ENCODE measurements around the gene ANKS1B.

ANKS1B gene

DNA sequence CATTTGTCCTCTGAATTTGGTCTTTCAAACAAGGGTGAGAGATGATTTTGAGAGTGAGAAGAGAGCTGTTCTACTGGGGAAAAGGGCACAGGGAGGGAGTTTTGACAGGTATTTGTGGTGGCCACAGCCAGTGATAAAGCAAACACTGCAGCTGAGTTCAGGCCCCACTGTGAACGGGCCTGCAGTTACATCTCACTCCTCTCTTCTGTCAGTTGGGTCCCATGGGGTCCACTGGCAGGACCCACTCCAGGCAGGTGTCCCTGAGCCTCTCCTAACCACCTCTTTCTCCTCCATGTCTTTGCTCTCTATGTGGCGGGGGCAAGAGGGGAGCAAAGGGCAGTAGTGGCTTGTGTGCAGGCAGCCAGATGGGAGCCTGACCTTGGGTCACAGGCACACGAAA is 1044.8 kb downstream of the ANKS1B start:
- DNase-seq (ENCODE audit: low spot score) = no peak

DNA sequence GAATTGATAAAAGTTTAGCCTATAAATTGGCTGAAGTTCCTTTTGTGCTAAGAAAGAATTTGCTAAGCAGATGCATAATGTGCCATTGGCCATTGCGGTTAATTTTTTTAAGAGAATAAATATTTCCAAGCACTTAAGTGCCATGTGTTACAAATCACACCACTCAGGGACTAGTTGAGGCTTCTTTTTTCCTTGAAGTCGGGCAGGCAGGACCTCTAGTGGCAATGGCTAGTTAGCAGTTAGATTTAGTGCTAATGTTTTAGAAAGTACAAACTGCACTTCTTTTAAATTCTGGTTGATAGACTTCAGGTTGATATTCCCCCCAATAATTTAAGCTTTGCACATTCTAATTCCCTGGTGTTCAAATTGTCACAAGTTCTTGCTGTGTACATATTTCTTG is 1045.4 kb downstream of the ANKS1B start:
- peak; percentile 37 for DNase-seq (ENCODE audit: low spot score)

DNA sequence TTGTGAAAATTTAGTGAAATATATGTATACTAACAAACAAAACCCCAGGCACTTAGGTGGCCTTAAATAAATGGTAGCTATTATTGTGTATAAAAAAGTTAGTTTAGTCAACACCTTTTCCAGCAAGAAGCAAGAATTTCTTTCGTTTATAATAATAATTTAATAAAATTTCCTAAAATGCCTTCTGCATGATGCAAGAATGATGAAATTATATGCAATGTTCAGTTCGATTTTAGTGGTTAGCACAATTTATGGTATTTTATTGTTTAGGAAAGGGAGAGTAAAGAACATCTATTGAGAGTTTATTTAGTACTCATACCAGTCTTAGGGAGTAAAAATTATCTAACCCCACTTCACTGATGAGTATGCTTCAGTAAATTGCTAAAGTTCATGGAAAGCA is 1048.9 kb downstream of the ANKS1B start:
- no peak for DNase-seq (ENCODE audit: low spot score)

DNA sequence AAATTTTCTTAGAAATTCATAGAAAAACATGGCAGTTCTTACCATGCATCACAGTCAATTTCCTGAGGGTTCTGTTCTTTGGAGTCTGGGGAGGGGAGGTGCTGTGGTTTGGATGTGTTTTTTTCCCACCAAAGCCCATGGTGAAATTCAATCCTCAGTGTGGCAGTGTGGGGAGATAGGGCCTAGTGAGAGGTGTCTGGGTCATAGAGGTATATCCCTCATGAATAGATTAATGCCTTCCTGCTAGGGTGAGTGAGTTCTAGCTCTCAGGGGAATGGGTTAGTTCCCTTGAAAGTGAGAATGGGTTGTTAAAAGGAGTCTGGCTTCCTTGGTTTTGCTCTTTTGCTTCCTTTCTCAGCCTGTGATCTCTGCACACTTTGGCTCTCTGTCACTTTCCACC is 1061.9 kb downstream of the ANKS1B start:
- DNase-seq (ENCODE audit: low spot score) = no peak

DNA sequence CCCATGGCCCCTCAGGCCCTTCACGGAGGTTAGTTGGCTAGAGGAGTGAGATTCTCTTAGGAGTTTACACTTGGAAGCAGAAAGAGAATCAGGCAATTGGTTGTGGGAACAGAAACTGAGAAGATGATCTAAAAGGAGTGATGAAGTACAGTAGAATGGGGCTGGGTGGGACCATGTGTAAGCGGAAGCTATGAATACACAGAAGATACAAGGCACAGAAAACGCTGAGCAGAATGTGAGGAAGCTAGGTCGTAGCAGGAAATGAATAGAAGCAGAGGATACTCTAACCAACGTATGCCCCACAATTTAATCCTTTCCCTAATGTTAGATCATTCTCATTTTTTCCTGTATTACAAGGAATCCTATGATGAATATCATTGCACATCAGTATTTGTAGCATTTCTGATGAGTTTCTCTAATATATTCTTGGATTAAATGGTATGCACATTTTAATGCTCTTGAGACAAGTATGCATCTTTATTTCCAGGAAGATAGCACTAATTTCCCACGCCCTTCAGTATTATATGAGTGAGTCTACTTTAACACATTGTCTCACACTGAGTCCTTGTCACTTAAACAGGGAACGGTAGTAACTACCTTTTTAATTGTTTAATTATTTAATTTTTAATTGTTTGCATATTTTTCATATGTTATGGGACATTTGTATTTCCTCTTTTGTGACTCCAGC is 1066.4 kb downstream of the ANKS1B start:
- no peak for DNase-seq (ENCODE audit: low spot score)

DNA sequence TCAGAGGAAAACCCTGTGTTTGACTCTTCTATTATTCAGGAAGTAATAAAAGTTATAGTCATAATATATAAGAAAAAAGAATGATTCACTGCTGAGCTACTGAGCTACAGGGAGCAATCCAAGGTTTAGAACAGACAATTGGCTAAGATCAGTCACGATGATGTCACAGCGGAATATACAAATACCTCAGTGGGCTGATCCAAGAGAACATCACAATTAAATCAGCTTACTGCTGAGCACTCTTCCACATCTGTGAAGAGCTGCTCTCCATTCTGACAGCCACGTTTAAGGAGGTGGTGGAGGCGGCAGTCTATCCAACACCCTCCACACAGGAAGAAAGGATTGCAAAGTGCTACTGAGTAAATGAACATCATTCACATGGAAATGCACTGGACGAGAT is 1068.6 kb downstream of the ANKS1B start:
- no peak for DNase-seq (ENCODE audit: low spot score)

DNA sequence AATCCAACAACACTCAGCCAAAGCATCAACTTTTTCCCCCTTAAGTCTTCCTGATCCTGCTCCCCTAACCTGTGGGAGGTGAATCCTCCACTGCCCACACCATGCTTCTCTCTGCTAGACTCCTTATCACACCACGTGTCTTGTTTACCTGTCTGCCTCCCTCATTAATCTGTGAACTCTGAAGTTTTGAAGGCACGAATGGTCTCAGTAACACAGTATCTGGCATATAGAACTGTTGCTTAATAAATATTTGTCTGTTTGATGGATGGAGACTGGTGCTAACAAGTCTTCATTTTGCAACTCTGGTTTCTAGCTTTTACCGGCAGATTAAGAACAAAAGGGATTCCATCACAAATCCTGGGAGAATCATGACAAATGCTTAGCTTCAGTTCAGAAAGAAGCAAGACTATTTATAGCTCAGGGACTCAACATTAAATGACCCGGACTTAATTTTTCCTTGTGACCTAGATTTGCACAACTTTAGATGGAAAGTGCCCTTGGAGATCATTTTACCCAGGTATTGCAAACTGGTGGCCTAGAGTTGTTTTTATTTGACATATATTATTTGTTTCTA is 1072.2 kb downstream of the ANKS1B start:
- no peak for DNase-seq (ENCODE audit: low spot score)

DNA sequence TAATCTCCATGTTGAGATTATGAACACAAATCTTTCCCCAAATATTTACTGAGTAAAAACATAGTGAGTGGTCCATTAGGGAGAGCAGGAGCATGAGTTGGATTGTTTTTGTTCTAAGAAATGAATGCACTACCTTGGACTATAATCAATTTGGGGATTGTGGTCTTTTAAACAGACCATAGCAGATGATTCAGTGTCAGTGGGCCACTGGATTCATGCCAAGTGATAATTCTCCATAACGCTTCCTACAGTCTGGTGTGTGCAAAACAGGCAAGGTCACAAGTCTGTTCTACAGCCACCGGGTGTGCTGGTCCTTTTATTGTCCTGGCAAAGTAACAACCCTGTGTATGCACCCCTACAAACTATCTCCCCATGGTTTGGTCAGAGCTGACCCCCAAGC is 1073.3 kb downstream of the ANKS1B start:
- DNase-seq (ENCODE audit: low spot score) = no peak

DNA sequence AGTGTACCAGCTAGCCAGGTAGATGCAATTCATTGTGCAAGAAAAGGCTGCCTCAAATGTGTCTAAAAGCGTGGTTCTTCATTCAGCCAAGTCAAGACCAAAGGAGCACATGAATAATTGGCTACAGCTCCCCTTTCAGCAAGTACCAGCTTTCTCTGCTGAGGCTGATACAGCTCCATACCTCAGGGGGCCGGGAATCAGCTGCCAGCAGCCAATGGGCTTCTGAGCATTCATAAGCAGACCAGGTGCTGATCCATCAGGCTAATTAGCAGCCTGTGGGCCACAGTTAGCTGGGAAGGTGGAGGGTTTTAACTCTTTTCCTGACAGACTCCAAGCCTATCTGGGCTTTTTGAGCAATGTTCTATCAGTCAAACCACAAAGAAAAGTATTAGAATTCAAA is 1075.0 kb downstream of the ANKS1B start:
- no peak for DNase-seq (ENCODE audit: low spot score)

DNA sequence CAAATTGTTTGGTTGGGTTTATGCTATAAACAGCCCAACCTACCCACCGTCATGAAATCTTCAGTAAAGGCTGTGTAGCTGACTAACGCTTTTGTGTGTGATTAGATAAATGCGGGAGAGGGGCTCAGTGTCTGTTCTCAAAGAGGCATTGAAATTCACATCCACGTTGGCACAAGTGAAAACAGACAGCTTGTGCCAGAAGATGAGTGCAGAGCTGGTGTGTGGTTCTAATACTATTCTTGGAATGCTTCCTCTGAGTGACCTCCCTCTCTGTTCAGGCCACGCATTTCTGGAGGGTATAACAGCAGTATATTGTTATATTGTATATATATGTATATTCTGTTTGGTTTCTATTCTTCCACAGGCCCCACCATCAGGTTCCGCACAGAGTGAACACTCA is 1075.9 kb downstream of the ANKS1B start:
- no peak for DNase-seq (ENCODE audit: low spot score)

DNA sequence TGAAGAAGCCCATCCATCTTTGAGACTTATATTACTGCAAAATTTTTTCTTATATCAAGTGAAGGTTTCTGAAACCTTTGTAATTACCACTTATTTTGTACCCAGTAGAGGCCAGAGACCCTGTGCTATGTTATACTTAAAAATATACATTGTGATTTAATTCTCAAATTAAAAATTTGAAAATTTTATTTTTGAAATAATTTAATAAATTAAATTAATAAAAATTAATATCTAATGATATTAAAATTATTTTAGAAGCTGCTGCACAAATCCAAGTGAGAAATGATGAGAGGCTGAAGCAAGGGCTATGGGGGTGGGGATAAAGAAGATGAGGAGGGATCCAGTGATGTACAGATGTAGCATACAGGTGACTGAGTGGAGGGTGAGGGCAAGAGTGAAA is 1080.9 kb downstream of the ANKS1B start:
- DNase-seq (ENCODE audit: low spot score) = no peak

DNA sequence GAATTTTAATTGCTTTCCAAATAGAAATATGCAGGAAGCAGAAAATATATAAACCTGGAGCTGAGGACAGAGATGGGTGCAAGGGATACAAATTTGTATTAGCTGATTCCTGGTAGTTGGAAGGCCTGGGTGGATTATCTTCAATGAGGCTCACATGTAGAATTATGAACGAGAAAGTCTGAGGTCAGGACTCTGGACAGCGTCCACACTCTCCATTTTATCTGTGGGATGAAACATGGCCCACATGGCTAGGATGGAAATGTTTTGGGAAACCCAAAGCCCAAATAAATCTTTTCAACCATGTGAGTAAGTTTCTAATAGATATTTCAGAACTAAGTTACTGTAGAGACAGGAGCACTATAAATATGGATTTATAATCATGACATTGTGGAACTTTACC is 1083.5 kb downstream of the ANKS1B start:
- no peak for DNase-seq (ENCODE audit: low spot score)

DNA sequence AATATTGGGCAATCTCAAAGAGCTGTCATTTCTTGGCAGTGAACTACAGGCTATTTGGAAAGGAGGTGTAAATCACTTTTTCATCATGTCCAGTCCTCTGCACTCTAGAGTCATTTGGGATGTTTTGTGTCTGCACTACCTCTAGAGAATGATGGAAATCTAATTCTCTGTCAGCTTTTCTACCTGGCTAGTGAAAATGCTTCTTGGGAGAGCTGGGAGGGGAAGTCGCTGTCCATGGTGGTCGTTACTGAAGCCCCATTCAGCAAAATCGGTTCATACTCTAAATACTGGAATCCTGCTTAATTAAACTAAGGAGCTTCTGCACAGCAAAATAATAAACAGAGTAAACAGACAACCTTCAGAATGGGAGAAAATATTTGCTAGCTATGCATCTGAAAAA is 1087.8 kb downstream of the ANKS1B start:
- no peak for DNase-seq (ENCODE audit: low spot score)

DNA sequence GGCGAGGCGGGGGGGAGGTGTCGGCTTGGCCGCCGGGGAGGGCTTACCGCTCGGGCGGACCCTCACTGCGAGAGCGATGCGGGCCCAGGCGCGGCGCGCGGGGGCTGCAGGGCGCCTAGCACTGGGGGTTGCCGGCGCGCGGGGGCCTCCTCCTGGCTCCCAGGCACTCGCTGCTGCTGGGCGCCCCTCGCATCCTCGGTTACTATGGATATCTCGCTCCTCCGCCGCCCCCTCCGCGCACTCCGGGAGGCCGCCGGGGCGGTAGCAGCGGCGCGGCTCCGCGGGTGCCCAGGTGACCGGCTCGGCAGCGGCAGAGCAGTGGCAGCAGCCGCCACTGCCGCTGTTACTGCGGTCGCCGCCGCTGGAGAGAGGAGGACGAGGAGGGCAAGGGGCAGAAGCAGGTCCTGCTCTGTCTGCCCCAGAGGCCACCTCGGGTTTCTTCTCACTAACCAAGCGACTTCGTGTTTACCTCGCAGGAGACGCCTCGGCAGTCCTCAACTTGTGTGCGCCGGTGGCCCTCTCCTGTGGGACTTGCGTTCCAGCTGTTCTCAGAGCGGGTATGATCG is 1089.6 kb downstream of the ANKS1B start:
- no peak for DNase-seq (ENCODE audit: low spot score)

DNA sequence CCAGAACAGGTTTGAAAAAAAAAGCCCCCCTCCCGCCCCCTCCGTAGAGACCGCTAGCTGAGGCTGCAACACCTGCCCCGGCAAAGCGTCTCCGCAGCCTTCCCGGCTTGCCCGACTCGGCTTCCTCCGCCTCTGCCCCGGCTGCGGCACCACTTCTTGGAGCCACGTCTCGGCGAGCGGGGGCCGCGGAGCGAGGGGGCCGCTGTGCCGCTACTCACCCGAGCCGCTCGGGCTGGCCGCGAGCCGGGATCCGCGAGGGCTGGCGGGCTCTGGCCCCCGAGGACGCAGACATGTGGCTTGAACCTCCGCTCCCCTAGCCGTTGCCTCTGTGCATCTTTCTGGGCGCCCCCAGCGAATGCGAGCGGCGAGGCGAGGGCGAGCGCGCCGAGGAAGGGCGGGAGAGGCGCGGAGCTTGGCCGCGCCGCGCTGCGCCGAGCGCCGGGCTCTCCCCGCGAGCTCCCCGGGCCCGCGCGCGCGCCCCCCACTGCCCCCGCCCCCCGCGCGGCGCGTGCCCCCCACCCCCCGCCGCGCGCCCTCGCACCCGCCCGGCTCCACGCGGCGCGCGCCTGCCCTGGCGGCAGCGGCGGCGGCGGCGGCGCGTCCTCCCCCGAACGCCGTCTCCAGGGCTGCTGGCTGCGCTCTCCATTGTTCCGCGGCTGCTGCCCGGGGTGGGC is 1090.2 kb downstream of the ANKS1B start:
- DNase-seq (ENCODE audit: low spot score) = no peak

DNA sequence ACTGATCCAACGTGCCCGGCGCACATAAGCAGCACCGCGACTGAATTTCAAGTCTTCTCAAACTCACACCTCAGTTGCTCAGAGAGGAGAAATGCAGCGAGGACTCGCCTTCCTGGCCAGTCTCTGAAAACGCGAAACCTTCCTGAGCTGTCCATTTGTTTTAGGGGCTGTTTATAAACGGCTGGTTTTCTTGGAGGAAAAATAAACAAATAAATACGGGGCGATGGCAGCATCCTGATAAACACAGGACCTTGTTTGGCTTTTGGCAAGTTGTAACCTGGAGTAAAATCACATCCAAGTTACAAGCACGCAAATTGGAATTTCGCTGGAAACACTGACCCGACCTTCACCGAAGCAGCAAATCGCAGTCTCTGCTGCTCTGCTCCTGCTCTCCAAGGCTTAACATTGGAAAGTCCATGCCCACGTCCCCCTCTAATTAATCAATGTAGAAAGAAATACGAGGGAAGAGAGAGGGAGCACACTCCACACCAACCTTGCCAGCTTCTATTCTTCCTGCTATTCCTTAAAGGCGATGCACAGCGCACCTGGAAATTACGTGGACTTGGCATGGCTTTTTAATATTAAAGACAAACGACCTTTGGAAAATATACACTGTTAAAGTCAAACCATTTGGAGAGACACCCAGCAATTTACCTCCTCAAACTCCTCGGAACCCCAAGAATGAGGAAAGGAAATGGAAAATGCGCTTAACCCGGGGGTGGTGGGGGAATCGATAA is 1090.9 kb downstream of the ANKS1B start:
- no peak for DNase-seq (ENCODE audit: low spot score)

DNA sequence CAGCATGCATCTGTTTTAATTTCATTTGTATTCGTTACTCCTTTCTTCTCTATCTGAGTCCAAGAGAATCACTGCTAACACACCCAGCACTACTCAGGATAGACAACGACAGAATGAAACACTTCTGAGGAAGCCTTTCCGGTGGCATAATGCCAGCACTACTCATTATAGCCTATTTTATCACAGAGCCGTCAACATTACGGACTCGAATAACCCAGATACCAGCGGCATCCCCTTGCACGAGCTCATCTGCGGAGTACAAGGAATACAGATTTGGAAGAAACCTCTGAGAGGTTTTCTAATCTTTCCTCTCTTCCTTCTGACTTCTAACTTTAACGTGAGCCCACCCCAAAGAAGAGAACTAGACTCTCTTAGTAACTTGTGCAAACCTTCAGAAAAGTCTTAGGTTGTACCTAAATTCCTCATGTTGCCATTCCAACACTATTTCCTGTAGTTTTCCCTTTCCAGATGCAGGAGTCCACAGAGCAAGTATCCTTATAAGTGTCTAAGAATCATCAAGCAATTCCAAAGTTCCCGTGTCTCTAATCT is 1091.5 kb downstream of the ANKS1B start:
- DNase-seq (ENCODE audit: low spot score) = no peak

DNA sequence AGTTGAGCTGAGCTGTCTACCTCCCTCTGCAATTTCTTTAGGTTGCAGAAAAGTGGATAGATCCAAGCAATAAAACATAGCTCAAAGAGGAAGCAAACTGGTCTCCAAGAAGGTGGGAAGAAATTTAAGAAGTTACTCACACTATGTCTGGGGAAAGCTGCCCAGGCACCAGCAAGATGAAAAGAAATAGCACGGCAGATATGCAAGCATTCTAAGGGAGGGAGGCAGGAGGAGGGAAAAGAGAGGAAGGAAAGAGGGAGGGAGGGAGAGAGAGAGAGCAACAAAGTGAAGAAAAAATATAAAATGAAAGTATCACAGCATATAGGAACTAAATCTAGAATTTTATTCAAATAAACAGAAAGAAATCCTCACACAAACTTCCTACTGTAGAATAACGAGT is 1099.0 kb downstream of the ANKS1B start:
- DNase-seq (ENCODE audit: low spot score) = no peak

DNA sequence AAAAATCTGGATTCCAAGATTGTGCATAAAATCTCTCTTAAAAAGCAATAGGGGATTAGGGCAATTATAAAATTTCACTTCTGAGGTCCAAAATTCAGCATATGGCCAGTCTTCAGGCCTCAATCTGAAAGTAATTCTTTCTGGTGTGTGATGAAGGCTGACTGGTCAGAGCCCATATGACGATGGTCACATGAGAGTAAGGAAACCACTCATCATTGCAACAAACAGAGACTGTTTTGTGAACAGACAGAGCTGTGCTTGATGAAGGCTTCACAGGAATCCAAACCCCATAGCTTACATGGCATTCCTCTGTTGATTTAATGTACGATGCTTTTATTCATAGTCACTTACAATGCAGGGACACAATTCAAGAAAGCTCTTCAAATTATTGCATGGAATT is 1101.5 kb downstream of the ANKS1B start:
- DNase-seq (ENCODE audit: low spot score) = no peak

DNA sequence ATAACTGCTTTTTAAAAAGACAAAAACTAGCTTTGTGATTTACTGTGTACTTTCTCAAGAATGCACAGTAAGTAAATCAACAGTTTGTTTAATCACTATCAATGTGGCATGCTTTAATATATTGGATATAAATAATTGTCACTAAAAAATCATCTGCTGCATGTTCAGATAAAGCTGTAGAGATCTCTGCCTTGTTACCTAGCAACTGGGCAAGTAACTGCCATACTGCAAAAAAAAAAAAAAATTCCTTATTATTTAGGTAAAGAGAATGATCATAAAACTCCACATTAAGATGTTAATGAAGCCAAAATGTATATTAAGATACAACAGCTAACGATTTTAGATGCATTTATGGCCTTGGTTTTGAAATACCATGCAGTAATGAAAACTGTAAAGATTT is 1102.2 kb downstream of the ANKS1B start:
- no peak for DNase-seq (ENCODE audit: low spot score)

DNA sequence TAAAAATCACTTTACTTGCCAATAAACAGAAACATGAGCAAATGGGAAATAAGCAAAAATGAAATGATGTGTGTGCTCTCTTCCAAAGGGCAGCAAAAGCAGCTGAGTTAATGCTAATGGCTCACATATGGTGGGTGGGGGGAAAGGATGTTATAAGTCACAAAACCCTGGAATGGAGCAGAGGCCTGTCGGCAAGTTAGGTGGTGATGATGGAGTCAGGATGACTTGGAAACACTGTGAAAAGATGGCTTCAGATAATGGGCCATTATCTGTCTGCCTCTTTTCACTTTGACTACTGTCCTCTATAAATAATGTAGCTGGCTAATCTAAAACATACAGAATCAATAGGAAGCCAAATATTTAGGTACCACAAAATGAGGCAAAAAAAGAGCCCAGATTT is 1111.0 kb downstream of the ANKS1B start:
- DNase-seq (ENCODE audit: low spot score) = no peak

DNA sequence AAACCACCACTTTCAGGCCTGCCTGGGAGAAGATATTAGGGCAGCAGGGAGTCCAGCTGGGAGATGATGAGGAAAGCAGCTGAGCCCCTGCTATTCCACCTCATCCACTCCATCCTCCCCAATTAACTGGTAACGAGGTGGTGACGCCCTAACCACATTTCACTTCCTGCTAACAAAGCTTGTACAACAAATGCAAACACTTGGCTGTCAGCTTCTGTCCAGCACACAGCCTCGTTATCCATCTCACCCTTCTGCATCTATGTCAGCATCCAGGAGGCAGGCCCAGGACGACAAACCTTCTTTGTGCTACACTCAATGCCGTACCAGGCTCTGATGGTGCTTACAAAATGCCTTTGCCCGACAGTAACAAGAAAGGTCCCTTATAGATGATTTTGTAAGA is 1114.2 kb downstream of the ANKS1B start:
- no peak for DNase-seq (ENCODE audit: low spot score)
